K562 (cell line): ENCODE data around the gene PTPRE. TPM values are rescaled to one million over a fixed set of nuclear protein-coding genes. Genes with fewer than 3 reads are reported as not detected.

Experiments used
- ATAC-seq: fragments of 200-7000 bp; cut with Tn5 transposase; 3 replicates; pipeline ENCODE4 v1.9.1; 2020; ENCODE audit warnings: moderate library complexity
- BruUV-seq: library from RNA; stranded (reverse); fragments of 400-500 nt; replicated peaks from 2 replicates; lab custom pipeline; 2021; lab: Mats Ljungman, UMichigan
- CTCF ChIA-PET: fragments of 300-600 bp; formaldehyde crosslinking; extraction: SDS; loops from one replicate; lab custom pipeline; 2021; ENCODE audit warnings: low intra/inter-chr PET ratio; lab: Yijun Ruan, JAX
- POLR2A ChIA-PET: fragments of 300-600, 350-650 bp; sonication (Branson Sonifier 250); formaldehyde crosslinking; extraction: SDS; loops from one replicate; lab custom pipeline; 2021; ENCODE audit warnings: antibody characterized with exemption, inconsistent platforms; lab: Yijun Ruan, JAX
- DNase-seq, 4 experiments: peaks; one replicate each; pipeline versions ENCODE4 v3.0.0 to v3.0.0-alpha.2; 2011 to 2018; ENCODE audit warnings: low spot score in 3 of 4, mixed read lengths in 3 of 4; ENCODE audit errors: extremely low read depth in 1 of 4
- FAIRE-seq: peaks from 2 replicates; lab custom pipeline; 2011; peaks lifted over from hg19 to GRCh38; lab: Jason Lieb, UNC
- H2AFZ ChIP-seq: 2 replicates; pipeline ENCODE4 v1.6.0; 2011; ENCODE audit warnings: low read depth, low read length, control low read depth, inconsistent platforms
- H3K27ac ChIP-seq: fragments of 200-600 bp; 3 replicates; pipeline ENCODE4 v1.8.0; 2011; ENCODE audit warnings: low read depth, mild to moderate bottlenecking, control low read depth, inconsistent platforms, low read length, moderate library complexity, mixed read lengths; ENCODE audit errors: extremely low read depth
- H3K27me3 ChIP-seq, 2 experiments: fragments of 300-600 bp in 1 of 2; 2 replicates in 1 of 2; 3 replicates in 1 of 2; pipeline versions ENCODE4 v1.6.0 to v1.8.0; 2011; ENCODE audit warnings: inconsistent platforms in 2 of 2, low read length in 2 of 2, mild to moderate bottlenecking in 1 of 2, mixed read lengths in 1 of 2, moderate library complexity in 1 of 2; ENCODE audit not compliant: control insufficient read depth in 2 of 2, insufficient read depth in 2 of 2
- H3K36me3 ChIP-seq: fragments of 300-600 bp; 3 replicates; pipeline ENCODE4 v1.8.0; 2011; ENCODE audit warnings: mild to moderate bottlenecking, low read length, inconsistent platforms; ENCODE audit not compliant: control insufficient read depth, insufficient read depth
- H3K4me1 ChIP-seq, 2 experiments: fragments of 200-600 bp in 1 of 2; replicated peaks in 1 of 2; 2 replicates in 1 of 2; 3 replicates in 1 of 2; pipeline versions ENCODE4 v1.5.1 to v1.8.0; 2011; ENCODE audit warnings: inconsistent platforms in 2 of 2, low read length in 2 of 2, mild to moderate bottlenecking in 1 of 2, mixed read lengths in 1 of 2, moderate library complexity in 1 of 2; ENCODE audit not compliant: control insufficient read depth in 2 of 2, insufficient read depth in 2 of 2
- H3K4me2 ChIP-seq: 2 replicates; pipeline ENCODE4 v1.6.1; 2011; ENCODE audit warnings: low read length, control low read depth, inconsistent platforms, mixed read lengths; ENCODE audit not compliant: insufficient read depth
- H3K4me3 ChIP-seq: fragments of 200-600 bp; sonication (generic), shearing (Covaris generic); 2 replicates; pipeline ENCODE4 v1.5.1; 2016; ENCODE audit warnings: control low read depth, inconsistent platforms
- H3K79me2 ChIP-seq: fragments of 200-600 bp; 3 replicates; pipeline ENCODE4 v1.8.0; 2011; ENCODE audit warnings: low read length, inconsistent platforms; ENCODE audit not compliant: control insufficient read depth, insufficient read depth
- H3K9ac ChIP-seq, 2 experiments: 2 replicates each; pipeline versions ENCODE4 v1.6.0 to v1.6.1; 2011; ENCODE audit warnings: low read depth in 2 of 2, low read length in 2 of 2, control low read depth in 1 of 2, inconsistent platforms in 1 of 2, mild to moderate bottlenecking in 1 of 2, mixed read lengths in 1 of 2; ENCODE audit not compliant: insufficient read depth in 1 of 2
- H3K9me1 ChIP-seq: one replicate; pipeline ENCODE4 v1.6.0; 2011; ENCODE audit warnings: inconsistent platforms, mild to moderate bottlenecking, low read length, moderate library complexity; ENCODE audit not compliant: control insufficient read depth, insufficient read depth
- H3K9me3 ChIP-seq: replicated peaks from 2 replicates; pipeline ENCODE4 v1.5.1; 2011; ENCODE audit warnings: low read depth, low read length, inconsistent platforms; ENCODE audit not compliant: control insufficient read depth, insufficient read depth
- H4K20me1 ChIP-seq: replicated peaks from 2 replicates; pipeline ENCODE4 v1.6.1; 2011; ENCODE audit warnings: low read length, inconsistent platforms, mixed read lengths; ENCODE audit not compliant: control insufficient read depth, insufficient read depth
- E2F5 ChIP-seq: sonication (generic); formaldehyde crosslinking; IDR thresholded peaks from 2 replicates; pipeline ENCODE4 v1.8.0; 2022; ENCODE audit warnings: mild to moderate bottlenecking, missing genetic modification reagents
- L3MBTL2 ChIP-seq: fragments of 450-650 bp; IDR thresholded peaks from 2 replicates; pipeline ENCODE4 v1.6.1; 2016; ENCODE audit warnings: mild to moderate bottlenecking, moderate library complexity
- NFE2L1 ChIP-seq: fragments of 450-650 bp; IDR thresholded peaks from 2 replicates; pipeline ENCODE4 v1.6.1; 2016; ENCODE audit warnings: missing genetic modification characterization, low read depth, mild to moderate bottlenecking, missing compliant biosample characterization, moderate library complexity, borderline replicate concordance
- PHF20 ChIP-seq: fragments of 450-650 bp; IDR thresholded peaks from 2 replicates; pipeline ENCODE4 v1.6.1; 2018; ENCODE audit not compliant: partially characterized antibody
- POLR2G ChIP-seq: fragments of 200-400 bp; formaldehyde crosslinking; IDR thresholded peaks from 2 replicates; pipeline ENCODE4 v1.6.1; 2017; ENCODE audit warnings: low read depth, mild to moderate bottlenecking, antibody characterized with exemption, low read length, moderate library complexity
- POLR3G ChIP-seq: IDR thresholded peaks from 2 replicates; pipeline ENCODE4 v1.6.1; 2011; ENCODE audit not compliant: insufficient read length, insufficient replicate concordance; ENCODE audit errors: extremely low read depth
- RBM14 ChIP-seq: fragments of 200-400 bp; formaldehyde crosslinking; IDR thresholded peaks from 2 replicates; pipeline ENCODE4 v1.6.1; 2018; ENCODE audit warnings: low read depth, mild to moderate bottlenecking, low read length, moderate library complexity, borderline replicate concordance; ENCODE audit not compliant: insufficient read depth
- TCF7L2 ChIP-seq: fragments of 150-350 bp; IDR thresholded peaks from 2 replicates; pipeline ENCODE4 v1.6.1; 2016; ENCODE audit warnings: low read depth, mild to moderate bottlenecking, low read length, moderate library complexity
- ZNF507 ChIP-seq: conservative IDR thresholded peaks from 2 replicates; pipeline ENCODE4 v1.6.1; 2017; ENCODE audit warnings: missing genetic modification characterization, missing compliant biosample characterization
- whole genome bisulfite sequencing: fragments of 100-300 bp; shearing (Covaris generic); methylation state at CpG from one replicate; pipeline ENCODE4 v1.1.6; 2016; ENCODE audit warnings: low coverage, mixed read lengths; ENCODE audit not compliant: insufficient coverage; ENCODE audit errors: missing lambda C conversion rate; 5-methylcytosine and 5-hydroxymethylcytosine counted together
- in situ Hi-C: fragments of 300-500 bp; cut with MboI; formaldehyde crosslinking; loops from 4 replicates; pipeline ENCODE4 v1.15.0; 2018; ENCODE audit warnings: inconsistent platforms, mixed read lengths
- intact Hi-C: fragments of 100-400 bp; cut with micrococcal nuclease; formaldehyde crosslinking; loops from 2 replicates; pipeline ENCODE4 v1.14.2; 2022
- polyA plus RNA-seq, 8 experiments: library from polyadenylated mRNA; depleted of rRNA in 4 of 8; stranded (reverse) in 5 of 8; unstranded in 3 of 8; fragments of >200 nt; fragmentation: Nextera tagmentation in 2 of 8; fragmentation: Illumina TruSeq in 1 of 8; extraction: Ambion mirVana in 2 of 8; extraction: Trizol in 1 of 8; gene quantifications; 2 replicates each; pipeline versions ENCODE4 v1.2.1 to v1.2.3, GENCODE V29; 2011 to 2014; ENCODE audit warnings: inconsistent platforms in 1 of 8, missing spikeins in 1 of 8
- total RNA-seq, 7 experiments: library from RNA; depleted of rRNA in 6 of 7; stranded (reverse); fragments of >200 nt in 6 of 7; fragmentation: Illumina TruSeq in 2 of 7; extraction: Trizol in 2 of 7; gene quantifications; 2 replicates each; pipeline versions ENCODE4 v1.2.1 to v1.2.3, GENCODE V29; 2011 to 2021; ENCODE audit warnings: low replicate concordance in 1 of 7
- TF ChIP-seq, protein P1 (sequence below): IDR thresholded peaks from 2 replicates; pipeline ENCODE4 v1.6.1; 2011; ENCODE audit warnings: borderline replicate concordance, low read depth, mild to moderate bottlenecking, moderate library complexity, low read length; ENCODE audit not compliant: insufficient read depth, poor library complexity, severe bottlenecking

Gene PTPRE
- total and polyA plus RNA-seq, 9 of the 15 experiments (the other 6 are each of a cell fraction or from before 2014, with no cell fraction given): 0.01 to 0.13 (median 0.04) TPM; not detected in 4

- in situ Hi-C loops: no loop called here
- intact Hi-C loops: no loop called here
- Histone ChIP-seq H3K9ac (no peak overlapping the region), H3K4me3 (no peak overlapping the region), H3K4me1 (no peaks in the 10 kb centered on the region), H3K4me2 (no peak overlapping the region), H3K79me2 (no peaks in the 10 kb centered on the region), H3K27ac (no peak overlapping the region), H3K9me1 (no peaks in the 10 kb centered on the region), H2AFZ (no peak overlapping the region), H3K36me3 (no peaks in the 10 kb centered on the region), H3K27me3 (peaks cover 0 to 4% of the 10 kb centered on the region in 2 experiments; a peak in 1 of 5 replicates), H4K20me1 (no peaks in the 10 kb centered on the region), H3K9me3 (no peaks in the 10 kb centered on the region)
- FAIRE-seq (no peak), ATAC-seq (no peak), DNase-seq (no peak)
- POLR2A ChIA-PET: interaction anchor here (0.9 kb wide), 1 partner anchor 18 kb away, joined by 3 read pairs; no protein-coding TSS in a partner anchor
- no TSS peak for BruUV-seq
- WGBS: 0% methylated on average over 1 of the region's 2 CpGs
- TF ChIP-seq L3MBTL2 (no peak), TCF7L2 (no peak), RBM14 (no peak), PHF20 (no peak), NFE2L1 (tag) (no peak), POLR2G (no peak), POLR3G (no peak), ZNF507 (tag) (no peak), E2F5 (CRISPR knock-in tag) (no peak)
- TF ChIP-seq, protein P1, sequence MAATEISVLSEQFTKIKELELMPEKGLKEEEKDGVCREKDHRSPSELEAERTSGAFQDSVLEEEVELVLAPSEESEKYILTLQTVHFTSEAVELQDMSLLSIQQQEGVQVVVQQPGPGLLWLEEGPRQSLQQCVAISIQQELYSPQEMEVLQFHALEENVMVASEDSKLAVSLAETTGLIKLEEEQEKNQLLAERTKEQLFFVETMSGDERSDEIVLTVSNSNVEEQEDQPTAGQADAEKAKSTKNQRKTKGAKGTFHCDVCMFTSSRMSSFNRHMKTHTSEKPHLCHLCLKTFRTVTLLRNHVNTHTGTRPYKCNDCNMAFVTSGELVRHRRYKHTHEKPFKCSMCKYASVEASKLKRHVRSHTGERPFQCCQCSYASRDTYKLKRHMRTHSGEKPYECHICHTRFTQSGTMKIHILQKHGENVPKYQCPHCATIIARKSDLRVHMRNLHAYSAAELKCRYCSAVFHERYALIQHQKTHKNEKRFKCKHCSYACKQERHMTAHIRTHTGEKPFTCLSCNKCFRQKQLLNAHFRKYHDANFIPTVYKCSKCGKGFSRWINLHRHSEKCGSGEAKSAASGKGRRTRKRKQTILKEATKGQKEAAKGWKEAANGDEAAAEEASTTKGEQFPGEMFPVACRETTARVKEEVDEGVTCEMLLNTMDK: no peak
- CTCF ChIA-PET: no interaction called here
Measured at GRCh38 chr10:127880557-127880956, 26.3 kb upstream of the PTPRE start.
